Epithelial cell of umbilical artery (primary cell): ENCODE measurements around the gene PHF13. TPM values are rescaled to one million over a fixed set of nuclear protein-coding genes. Genes with fewer than 3 reads are reported as not detected.

ENCODE experiments used
- total RNA-seq: library from RNA; depleted of rRNA; stranded (reverse); fragments of >200 nt; gene quantifications from 2 replicates; pipeline ENCODE4 v1.2.3, GENCODE V29; 2014

PHF13 gene
- 7.8 and 9.6 TPM in 2 replicates for total RNA-seq

DNA sequence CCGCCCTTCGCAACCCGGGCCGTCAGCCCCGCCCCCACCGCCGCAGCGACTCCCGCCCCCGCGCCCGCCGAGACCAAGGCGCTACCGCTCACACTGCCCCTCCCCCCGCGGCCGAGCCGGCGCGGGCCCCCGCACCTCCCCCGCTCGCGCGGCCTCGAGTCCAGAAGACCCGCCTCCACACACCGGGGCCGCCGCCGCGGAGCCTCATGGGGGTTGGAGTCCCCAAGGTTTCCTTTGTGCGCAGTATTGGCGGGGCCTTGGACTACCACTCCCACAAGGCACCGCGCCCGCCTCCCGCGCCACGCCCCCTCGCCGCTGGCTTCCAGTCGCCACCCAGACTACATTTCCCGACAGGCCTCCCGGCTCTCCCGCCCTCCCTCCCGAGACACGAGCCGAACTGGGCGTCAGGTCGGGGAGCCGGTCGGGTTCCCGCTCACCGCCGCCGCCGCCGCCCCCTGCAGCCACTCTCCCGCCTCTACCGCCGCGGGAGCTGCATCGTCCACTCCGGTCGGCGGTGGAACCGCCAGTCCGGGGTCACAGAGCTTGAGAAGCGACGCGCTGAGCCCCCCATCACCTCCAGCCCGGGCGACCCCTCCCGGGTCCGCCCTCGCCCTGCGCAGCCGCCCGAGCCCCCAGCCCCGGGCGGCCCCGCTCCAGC is at the start of gene PHF13:
Gene PHF13 (plus strand): TSS at position 371 of the 658 bp plus-strand sequence. CDS start 336 bp downstream, outside the sequence.

DNA sequence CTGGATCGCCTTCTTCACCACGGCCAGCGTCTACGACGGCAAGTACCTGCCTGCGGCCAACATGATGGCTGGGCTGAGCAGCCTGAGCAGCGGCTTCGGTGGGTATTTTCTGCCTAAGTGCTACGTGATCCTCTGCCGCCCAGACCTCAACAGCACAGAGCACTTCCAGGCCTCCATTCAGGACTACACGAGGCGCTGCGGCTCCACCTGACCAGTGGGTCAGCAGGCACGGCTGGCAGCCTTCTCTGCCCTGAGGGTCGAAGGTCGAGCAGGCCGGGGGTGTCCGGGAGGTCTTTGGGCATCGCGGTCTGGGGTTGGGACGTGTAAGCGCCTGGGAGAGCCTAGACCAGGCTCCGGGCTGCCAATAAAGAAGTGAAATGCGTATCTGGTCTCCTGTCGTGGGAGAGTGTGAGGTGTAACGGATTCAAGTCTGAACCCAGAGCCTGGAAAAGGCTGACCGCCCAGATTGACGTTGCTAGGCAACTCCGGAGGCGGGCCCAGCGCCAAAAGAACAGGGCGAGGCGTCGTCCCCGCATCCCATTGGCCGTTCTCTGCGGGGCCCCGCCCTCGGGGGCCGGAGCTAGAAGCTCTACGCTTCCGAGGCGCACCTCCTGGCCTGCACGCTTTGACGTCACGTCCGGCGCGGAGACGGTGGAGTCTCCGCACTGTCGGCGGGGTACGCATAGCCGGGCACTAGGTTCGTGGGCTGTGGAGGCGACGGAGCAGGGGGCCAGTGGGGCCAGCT is 34.0 kb upstream of the PHF13 start, which contains the start of gene ZBTB48:
Gene ZBTB48 (plus strand): TSS at position 621 of the 745 bp plus-strand sequence. CDS start 616 bp downstream, outside the sequence.

DNA sequence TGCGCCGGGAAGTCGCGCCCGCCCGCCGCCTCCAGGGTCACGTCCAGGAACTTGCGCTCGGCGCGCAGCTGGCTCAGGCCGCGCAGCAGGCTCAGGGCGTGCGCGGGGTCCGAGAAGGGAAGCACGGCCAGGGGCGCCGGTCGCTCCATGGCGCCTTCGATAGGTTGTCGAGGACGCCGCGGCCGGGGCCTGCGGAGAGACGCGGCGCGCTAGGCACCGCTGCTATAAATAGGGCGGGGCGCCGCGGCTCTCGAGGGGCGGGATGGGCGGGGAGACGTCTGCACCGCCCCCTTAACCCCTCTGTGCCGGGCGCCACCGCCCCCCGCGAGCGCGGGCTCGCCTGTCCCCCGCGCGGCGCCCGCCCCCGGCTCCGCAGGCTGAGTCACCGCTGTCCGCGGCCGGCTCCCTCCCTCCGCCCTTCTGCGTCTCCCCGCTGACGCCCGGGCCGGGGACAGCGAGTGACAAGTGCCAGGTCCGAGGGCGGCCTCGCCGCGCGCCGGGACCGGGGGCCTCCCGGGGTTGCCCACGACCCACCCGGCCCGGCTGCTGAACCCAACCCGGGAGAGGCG is 10.8 kb upstream of the PHF13 start, which contains the start of gene KLHL21:
Gene KLHL21 (minus strand): TSS at position 201 of the 569 bp plus-strand sequence. CDS start 52 bp downstream, at position 149.

DNA sequence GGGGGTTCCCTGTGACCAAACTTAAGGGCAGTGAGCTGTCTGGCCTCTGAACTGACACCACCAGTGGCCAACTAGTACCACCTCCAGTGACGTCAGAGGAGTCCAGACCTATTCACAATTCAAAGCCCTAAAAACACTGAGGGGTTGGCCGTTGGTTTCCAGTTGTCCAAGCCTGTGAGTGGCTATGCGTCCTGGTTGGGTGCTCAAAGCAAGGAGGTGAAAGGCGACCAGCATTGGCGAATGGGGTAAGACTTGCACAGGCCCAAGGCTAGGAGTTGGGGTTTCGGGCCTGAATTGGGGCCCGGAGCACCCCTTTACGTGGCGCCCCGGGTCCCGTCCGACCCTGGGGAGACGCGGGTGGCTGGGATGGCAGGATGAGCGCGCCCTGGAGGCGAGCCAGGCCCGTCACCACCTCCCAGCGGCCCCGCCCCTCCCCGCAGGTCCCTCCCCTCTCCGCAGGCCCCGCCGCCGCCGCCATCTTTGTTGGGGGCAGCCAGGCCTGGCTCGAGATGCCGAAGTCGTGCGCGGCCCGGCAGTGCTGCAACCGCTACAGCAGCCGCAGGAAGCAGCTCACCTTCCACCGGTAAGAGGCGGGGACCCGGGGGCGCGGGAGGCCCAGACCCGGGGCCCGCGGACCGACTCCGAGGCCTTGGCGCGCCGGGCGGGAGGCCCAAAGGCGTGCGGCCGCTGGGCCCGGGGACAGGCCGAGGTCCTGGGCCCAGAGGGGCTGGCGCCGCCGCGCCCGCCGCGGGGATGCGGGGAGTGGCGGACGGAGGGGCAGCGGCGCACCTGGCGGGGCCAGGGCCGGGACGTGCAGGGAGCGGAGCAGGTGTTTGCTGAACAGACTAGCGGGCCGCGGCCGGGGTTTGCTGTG is 11.4 kb downstream of the PHF13 start, which contains the start of gene THAP3:
Gene THAP3 (plus strand): TSS at position 159 of the 874 bp plus-strand sequence. CDS start 351 bp downstream, at position 510.

Other genes with a start within 250 kb of the PHF13 start
- gene ACOT7, start 220.0 kb upstream of the PHF13 start, total RNA-seq, result 48.2 and 52.6 TPM in 2 replicates
- gene HES2, start 193.8 kb upstream of the PHF13 start, total RNA-seq, result 10.0 and 59.4 TPM in 2 replicates
- gene ESPN, start 189.0 kb upstream of the PHF13 start, total RNA-seq, result 0.30 and 1.3 TPM in 2 replicates
- gene TNFRSF25, start 147.6 kb upstream of the PHF13 start, total RNA-seq, result 9.7 and 11.4 TPM in 2 replicates
- 26.4 and 36.4 TPM in 2 replicates for gene PLEKHG5, start 122.1 kb upstream of the PHF13 start, total RNA-seq
- 16.2 and 25.1 TPM in 2 replicates for gene NOL9, start 59.2 kb upstream of the PHF13 start, total RNA-seq
- gene TAS1R1, start 58.4 kb upstream of the PHF13 start, total RNA-seq, result not detected in 2 replicates
- 13.3 and 18.2 TPM in 2 replicates for gene ZBTB48, start 33.7 kb upstream of the PHF13 start, total RNA-seq
- gene KLHL21, start 10.9 kb upstream of the PHF13 start, total RNA-seq, result 16.9 and 19.8 TPM in 2 replicates
- 15.3 and 24.5 TPM in 2 replicates for gene THAP3, start 11.1 kb downstream of the PHF13 start, total RNA-seq
- gene DNAJC11, start 88.1 kb downstream of the PHF13 start, total RNA-seq, result 27.9 and 69.3 TPM in 2 replicates
- 99.1 and 118 TPM in 2 replicates for gene CAMTA1, start 171.7 kb downstream of the PHF13 start, total RNA-seq